Activated CD8-positive, alpha-beta memory T cell treated with anti-CD3 and anti-CD28 coated beads, Interleukin-2, amount 50 U/mL, for 4 hours (primary cell): ENCODE data around the gene ACTL7B.
"Not testable (repeated sequence)": the region's sequence is repeated elsewhere in the genome, so short reads cannot be mapped to it uniquely, and the experiment has no call there.

ENCODE experiments used
- DNase-seq: peaks from one replicate; pipeline ENCODE4 v3.0.0-alpha.2; 2020

The ACTL7B gene, protein sequence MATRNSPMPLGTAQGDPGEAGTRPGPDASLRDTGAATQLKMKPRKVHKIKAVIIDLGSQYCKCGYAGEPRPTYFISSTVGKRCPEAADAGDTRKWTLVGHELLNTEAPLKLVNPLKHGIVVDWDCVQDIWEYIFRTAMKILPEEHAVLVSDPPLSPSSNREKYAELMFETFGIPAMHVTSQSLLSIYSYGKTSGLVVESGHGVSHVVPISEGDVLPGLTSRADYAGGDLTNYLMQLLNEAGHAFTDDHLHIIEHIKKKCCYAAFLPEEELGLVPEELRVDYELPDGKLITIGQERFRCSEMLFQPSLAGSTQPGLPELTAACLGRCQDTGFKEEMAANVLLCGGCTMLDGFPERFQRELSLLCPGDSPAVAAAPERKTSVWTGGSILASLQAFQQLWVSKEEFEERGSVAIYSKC

DNA sequence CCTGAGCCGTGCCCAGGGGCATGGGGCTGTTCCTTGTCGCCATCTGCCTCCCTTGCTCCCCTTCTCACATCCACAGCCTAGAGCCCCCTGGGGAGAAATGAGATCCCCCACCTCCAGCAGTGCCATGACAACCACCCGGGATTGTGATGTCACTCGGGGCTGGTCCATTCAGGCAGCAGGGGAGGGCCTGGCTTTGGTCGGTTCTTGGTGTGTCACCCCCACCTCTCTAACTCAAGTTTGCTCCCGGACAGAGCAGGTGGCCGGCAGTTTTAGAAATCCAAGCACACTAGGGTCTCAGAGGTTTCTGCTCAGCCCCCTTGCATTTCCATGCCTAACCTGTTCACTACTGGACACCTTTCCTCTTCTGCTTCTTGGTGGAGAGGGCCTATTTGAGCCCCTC, at the start of gene ACTL7B:
Gene ACTL7B (minus strand): TSS at position 99 of the 400 bp plus-strand sequence. CDS start 56 bp downstream, at position 43.
- DNase-seq = no peak

DNA sequence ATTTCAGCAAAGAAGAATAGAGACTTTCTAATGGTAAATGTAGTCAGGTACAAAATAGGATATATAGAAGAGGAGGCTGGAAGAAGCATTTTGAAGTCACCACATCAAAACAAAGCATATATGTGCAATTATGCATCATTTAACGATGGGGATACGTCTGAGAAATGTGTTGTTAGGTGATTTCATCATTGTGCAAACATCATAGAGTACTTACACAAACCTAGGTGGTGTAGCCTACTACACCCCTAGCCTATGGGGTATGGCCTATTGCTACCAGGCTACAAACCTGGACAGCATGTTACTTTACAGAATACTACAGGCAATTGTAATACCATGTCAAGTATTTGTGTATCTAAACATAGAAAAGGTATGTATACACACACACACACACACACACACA, 49.7 kb upstream of the ACTL7B start:
- DNase-seq = no peak

DNA sequence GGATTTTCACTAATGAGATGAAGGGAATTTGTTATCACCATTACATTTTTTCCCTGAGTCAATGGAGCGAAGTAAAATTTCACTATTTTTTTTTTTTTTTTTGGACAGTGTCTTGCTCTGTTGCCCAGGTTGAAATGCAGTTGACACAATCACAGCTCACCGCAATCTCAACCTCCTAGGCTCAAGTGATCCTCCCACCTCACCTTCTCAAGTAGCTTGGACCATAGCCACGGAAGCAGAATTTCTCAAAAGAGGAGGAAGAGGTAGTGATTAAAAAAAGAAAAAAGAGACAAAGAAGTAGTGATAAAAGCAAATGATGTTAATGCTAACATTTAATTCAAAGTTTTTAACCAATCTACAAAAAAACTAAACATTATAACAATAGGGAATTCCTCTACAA, 48.4 kb upstream of the ACTL7B start:
- DNase-seq = no peak

DNA sequence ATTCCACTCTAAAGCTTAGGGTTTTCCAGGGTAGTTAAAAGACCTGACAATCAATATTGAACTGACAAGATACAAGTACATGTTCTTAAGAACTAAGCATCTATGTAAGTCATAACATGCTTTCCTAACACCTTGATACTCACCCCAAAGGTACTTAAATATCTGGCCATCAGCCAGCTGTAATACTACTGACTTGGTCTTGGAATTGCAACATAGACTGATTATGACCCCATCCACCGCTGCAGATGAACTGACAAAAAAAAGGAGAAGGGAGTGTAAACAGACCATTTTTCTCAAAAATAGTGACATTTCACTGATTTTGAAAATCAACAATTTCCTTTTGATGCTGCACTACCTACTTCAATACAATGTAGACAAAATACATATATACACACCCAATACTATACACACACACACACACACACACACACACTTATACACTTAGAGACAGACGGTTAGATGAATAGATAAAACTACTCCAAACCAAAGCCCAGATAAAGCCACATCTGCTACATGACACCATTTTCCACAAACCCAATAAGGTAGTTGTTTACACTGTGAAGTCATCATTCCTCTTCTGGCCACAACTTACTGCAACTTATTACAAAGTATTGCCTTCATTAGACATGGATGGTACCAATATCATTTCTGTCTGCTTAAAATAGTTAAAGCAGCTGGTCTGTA, 47.8 kb upstream of the ACTL7B start:
- DNase-seq = no peak

DNA sequence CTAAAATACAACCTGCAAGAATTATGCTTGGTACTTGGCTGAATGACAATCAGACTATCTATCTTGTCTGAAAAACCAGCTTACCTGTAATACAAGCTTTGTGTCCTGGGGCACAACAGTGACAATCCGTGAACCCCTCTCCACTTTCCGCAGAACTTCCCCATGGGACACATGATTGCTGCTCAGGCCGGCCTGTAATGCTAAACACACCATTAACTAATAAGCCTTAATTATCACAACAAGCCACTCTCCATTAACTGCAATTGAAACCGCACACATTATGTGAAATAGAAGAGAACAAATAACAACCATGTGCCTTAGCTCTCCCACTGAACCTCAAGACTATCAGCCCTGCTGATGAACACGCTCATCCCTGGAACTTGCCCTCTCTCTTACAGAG, 44.4 kb upstream of the ACTL7B start:
- no peak for DNase-seq

DNA sequence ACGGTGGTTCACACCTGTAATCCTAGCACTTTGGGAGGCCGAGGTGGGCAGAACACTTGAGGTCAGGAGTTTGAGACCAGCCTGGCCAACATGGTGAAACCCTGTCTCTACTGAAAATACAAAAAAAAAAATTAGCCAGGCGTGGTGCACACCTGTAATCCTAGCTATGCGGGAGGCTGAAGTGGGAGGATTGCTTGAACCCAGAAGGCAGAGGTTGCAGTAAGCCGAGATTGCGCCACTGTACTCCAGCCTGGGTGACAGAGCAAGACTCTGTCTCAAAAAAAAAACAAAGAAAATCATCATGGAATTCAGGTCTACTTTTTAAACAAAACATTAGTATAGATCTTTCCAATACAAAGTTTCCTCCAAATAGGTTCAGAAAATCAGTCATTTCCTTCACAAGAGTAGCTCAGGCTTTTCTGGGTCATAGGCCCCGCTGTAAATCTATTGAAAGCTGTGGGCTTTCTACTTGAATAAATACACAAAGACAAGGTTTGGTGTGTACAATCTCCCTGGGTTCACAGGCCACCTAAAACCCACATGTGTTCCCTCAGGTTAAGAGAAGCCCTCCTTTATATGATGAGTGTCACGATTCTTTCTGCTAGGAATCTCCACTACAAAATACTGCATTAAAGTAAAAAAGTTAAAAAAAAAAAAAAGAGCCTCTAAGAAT, 43.4 kb upstream of the ACTL7B start:
- not testable (repeated sequence) for DNase-seq

DNA sequence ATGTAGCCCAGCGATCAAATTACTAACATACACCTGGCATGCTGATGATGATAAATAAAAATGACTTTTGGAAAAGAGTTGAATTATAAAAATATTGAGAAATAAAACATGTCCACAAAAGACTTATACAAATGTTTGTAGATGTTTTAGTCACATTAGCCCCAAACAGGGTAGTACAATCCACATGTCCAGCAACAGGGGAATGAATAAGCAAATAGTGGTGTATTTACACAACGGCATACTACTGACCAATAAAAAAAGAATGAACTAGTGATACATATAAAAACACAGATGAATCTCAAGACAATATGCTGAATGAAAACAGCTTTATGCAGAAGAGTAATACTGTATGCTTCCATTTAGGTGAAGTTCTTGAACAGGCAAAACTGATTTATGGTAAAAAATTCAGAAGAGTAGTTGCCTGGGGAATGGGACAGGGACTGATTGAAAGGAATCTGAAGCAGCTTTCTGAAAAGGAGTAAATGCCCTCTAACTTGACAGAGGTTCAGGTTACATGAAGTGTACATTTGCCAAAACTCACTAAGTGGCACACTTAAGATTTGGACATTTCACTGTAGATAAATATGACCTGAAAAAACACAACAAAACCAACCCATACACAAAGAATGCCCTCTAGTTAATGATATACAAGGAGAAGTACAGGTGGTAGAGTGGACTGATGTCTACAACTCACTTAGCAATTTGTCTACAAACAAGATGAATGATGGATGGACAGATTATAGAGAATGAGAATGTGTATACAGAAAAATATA, 41.7 kb upstream of the ACTL7B start:
- no peak for DNase-seq

DNA sequence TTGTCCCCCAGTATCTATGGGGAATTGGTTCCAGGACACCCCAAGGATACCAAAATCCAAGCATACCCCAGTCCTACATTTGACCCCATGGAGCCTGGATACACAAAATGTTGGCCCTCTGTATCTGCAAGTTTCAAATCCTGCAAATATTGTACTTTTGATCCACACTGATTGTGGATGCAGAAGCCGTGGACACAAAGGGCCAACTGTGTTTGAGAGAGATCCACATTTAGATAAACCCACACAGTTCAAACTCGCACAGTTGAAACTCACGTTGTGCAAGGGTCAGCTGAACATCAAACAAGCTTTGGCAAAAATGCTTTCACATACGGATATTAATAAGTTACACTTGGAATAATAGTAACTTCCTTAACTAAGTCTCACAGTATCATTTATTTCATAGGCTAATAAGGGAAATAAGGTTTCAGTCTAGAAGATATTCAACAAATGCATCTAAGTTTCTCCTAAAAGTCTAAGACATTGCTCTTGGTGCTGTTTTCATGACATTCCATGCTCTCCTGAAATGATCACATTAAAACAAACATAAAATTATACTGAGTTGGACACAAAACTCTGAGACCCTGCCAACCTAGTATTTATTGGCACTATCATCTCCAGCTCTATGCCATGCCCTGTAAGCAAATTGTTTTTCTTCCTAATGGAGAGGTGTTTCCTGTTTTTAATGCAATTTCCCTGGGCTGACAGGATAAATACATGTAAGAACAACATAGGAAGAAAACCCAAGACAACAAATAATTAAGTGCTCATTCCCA, 38.6 kb upstream of the ACTL7B start:
- DNase-seq = no peak

DNA sequence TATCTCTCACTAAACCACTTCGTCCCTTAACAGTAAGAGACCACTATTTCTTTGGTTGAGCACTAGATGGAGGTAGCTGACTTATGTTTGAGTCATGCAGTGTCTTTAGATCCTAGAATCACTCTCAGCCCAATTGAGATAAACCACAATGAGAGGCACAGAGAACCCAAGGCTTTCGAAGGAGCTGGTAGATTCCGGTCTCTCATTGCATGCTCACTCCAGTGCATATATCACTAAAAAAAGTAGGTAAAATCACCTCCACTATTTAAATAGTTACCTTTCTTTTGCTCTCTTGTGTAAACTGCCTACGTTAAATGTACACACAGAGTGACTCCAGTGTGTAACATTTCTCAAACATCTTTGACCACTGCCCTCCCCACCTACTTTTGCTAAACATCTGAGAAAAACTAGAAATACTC, 33.9 kb upstream of the ACTL7B start:
- DNase-seq = no peak

DNA sequence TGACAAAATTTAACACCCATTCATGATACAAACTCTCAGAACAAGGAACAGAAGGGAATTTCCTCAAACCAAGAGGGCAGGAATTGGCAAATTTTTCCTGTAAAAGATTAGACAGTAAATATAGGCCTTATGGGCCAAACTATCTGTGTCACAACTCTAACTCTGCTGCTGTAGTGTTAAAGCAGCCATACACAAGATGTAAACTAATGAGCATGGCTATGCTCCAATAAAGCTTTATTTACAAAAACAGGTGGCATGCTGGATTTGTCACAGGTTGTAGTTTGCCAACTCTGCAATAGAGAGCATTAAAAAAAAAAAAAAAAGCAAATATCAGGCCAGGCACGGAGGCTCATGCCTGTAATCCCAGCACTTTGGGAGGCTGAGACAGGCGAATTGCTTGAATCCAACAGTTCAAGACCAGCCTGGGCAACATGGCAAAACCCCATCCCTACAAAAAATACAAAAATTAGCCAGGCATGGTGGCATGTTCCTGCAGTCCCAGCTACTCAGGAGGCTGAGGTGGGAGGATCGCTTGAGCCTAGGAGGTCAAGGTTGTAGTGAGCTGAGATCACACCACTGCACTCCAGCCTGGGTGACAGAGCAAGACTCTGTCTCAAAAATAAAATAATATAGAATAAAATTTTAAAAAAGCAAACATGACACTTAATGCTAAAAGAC, 30.9 kb upstream of the ACTL7B start:
- not testable (repeated sequence) for DNase-seq

DNA sequence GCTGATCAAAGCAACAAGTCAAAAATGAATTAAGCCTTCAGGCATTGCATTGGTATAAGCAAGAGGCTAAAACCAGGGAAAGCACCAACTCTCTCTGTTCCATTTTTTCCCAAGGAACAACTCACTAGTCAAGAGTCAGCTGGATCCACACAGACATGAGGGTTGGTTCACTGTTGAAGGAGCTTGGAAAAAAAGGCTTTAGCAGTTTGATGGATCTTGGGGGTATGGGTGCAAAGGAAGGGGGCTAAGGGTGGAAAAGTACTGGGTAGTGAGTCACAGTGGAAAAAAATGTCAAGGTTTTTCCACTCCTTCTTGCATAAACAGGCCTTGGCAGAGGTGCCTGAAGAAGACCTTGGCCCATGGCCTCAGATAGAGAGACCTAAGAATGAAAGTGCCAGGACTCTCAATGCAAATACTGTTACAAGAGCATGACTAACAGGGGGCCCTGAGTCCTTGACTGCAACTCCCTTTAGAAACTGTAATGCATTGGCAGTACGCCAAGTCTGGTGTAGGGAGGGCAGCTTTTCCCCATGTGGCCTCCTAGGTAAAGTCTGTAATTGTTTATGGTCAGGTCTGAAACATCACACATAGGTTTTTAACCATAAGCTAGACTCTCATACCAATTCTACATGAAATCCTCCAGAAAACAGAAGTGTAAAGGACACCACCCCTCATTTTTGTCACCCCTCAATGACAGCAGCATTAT, 30.0 kb upstream of the ACTL7B start:
- DNase-seq = peak; percentile 24

DNA sequence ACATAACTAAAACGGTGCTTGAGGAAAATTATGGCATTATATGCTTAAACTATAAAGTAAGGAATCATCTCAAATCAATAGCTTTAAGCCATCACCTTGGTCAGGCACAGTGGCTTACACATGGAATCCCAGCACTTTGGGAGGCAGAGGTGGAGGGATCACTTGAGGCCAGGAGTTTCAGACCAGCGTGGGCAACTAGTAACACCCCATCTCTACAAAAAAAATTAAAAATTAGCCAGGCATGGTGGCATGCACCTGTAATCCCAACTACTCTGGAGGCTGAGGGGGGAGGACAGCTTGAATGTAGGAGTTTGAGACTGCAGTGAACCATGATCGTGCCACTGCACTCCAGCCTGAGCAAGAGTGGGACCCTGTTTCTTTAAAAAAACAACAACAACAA, 28.9 kb upstream of the ACTL7B start:
- DNase-seq = no peak

DNA sequence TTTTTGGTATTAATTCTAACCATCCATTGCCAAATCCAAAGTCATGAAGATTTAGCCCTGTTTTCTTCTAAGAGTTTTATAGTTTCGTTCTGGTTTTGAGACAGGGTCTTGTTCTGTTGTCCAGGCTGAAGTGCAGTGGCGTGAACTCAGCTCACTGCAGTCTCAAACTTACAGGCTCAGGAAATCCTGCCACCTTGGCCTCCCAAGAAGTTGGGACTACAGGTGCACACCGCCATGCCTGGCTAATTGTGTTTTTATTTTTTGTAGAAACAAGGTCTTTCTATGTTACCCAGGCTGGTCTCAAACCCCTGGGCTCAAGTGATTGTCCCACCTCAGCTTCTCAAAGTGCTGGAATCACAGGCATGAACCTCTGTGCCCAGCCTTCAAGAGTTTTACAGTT, 27.3 kb upstream of the ACTL7B start:
- no peak for DNase-seq

DNA sequence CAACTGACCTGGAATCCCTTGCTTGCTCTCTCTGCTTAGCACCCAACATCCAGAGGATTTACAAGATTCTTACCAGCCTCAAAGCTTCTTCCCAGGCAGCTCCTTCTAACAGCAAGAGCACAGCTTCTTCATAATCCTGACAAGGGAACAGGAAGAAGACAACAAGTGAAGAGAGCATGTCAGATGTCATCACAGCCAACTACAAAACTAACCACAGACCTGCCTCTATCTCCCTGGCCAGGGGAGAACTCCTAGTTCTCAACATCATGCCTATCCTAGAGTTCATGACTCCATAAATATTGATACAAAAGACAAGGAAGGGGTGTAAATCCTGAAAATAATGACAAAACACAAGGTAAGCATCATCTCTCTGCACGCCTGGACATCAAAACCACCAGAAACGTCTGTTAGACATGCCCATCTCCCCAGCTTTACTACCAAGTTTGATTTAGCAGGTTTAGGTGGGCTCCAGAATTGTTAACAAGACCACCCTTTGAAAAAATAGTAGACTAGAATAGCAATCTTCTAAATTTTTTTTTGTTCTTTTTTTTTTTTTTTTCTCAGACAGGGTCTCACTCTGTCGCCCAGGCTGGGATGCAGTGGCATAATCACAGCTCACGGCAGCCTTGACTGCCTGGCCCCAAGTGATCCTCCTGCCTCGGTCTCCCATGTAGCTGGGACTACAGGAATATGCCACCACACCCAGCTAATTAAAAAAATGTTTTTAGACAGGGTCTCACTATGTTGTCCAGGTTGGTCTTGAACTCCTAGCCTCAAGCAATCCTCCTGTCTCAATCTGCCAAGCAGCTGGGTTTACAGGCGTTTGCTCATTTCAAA, 26.5 kb upstream of the ACTL7B start:
- no peak for DNase-seq

DNA sequence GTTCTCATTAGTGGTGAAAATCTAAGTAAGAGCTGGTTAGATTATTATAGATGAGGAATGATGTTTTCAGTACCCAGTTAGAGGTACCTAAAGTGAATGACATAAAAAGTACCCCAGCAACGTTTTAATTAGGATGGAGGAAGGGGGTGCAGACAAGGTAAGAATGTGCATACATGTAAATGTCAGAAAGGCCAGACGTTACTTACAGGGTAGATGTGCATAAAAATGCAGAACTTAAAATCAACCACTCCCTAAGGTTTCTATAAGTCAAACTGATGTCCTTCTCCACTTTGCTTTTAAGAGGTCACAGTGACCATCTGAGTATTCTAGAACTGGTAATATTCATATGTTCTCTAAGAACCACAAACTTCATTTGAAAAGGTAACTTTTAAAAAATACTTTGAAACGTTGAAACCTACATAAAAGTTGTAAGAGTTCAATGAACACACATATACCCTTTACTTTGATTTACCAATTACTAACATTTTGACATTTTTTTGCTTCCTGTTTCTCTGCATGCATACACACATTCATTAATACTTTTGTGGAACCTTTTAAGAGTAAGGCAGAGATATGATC, 25.0 kb upstream of the ACTL7B start:
- no peak for DNase-seq

DNA sequence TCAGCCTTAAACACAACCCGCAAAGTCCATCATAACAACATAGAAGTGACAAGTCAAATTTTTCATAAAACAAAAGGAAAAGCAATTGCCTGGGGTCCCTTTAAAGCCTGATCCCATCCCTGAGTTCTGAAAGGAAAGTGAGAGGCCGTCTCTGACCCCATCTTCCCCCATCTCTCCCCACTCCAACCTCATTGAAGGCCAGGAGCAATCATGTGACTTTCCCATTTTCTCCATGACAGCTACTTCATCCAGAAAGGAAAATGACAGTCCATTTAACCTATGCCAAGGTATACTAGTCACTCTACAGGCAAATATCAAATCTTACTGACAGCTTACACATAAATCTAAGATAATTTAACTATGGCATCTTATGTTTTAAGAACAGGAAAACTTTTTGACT, 21.7 kb upstream of the ACTL7B start:
- DNase-seq = no peak

DNA sequence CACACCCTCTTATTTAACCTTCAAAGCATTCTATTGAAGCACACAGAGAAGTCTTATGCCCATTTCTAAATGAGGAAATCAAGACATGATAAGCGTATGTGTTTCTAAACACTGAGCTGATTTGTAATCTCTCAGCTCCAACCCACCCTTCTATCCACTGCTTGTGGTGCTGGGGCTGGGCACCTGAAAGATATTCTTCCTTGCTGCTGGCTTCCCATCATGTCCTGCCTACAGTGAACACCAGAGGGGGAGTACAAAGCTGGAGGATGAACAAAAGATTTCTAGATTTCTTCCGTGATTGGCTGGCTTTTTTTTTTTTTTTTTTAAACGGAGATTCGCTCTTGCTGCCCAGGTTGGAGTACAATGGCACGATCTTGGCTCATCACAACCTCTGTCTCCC, 20.6 kb upstream of the ACTL7B start:
- DNase-seq = no peak

DNA sequence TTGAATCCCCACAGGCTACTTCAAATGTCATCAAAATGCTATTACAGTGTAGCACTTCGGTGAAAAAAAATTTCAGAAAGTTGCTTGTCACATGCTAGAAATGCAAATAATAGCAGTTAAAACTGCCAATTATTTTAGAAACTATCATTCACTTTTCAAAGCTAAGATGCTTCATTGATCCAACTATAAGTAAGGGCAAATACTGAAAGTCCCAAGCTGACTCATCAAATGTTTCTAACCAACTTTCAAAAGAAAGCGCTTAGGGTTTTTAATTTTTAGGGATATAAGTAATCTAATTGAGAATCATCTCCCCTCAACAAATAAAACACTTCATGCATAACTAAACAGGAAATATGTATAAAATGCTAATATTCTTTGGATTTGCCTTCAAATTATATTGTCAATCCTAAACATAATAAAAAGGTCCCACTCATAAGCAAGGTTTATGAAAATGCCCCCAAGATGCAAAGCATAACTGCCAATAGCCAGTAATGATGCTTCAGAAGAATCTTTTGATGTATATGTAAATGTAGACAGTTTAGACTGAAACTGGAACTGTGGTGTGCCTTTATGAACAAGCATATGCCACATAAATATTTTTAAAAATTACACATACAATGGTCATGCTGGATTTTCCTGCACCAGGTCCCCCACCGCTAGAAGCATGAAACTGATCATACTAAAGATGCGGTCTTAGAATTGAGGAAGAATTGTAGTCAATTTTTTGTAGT, 18.4 kb upstream of the ACTL7B start:
- DNase-seq = no peak
